ENCODE results near the gene PTER.

PTER gene

GRCh38 chr10:16493884-16494536 is 57.2 kb downstream of the PTER start:
- Mint-ChIP-seq H3K27me3 (no peaks in the 10 kb centered on the region), H3K9me3 (ENCODE audit: low read depth) (no peaks in the 10 kb centered on the region), H3K4me3 (no peak overlapping the region), H3K27ac (no peak overlapping the region), H3K36me3 (peaks cover 31% of the 10 kb centered on the region), H3K4me1 (ENCODE audit: low read depth) (no peaks in the 10 kb centered on the region)

DNA sequence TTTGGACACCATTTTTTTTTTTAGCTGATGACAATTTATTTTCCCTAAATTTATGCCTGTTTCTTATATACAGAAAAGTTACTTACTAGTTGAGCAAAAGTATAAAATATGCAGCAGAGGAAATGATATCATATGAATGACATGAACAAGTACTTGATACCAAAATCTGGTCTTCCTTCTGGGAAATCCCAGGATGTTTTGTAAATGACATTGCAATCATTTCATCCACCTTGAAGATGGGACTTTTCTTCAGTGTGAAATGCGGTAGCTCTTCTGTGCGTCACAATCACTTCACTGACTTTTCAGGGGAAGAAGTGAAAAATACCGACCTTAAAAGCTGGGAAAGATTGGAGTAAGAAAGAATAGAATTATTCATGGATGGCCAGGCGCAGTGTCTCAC is 61.1 kb downstream of the PTER start:
- H3K4me3 Mint-ChIP-seq = no peak overlapping the region
- H3K9me3 Mint-ChIP-seq (ENCODE audit: low read depth) = no peaks in the 10 kb centered on the region
- no peak overlapping the region for H3K27ac Mint-ChIP-seq
- H3K27me3 Mint-ChIP-seq = no peaks in the 10 kb centered on the region
- peaks cover 30% of the 10 kb centered on the region for H3K36me3 Mint-ChIP-seq
- no peaks in the 10 kb centered on the region for H3K4me1 Mint-ChIP-seq (ENCODE audit: low read depth)

GRCh38 chr10:16505161-16505560 is 68.4 kb downstream of the PTER start:
- Mint-ChIP-seq H3K4me1 (ENCODE audit: low read depth) (no peaks in the 10 kb centered on the region), H3K27ac (no peak overlapping the region), H3K9me3 (ENCODE audit: low read depth) (no peaks in the 10 kb centered on the region), H3K36me3 (peaks cover 14% of the 10 kb centered on the region), H3K4me3 (no peak overlapping the region), H3K27me3 (no peaks in the 10 kb centered on the region)

- Mint-ChIP-seq H3K9me3 (ENCODE audit: low read depth) (no peaks in the 10 kb centered on the region), H3K27me3 (no peaks in the 10 kb centered on the region), H3K4me1 (ENCODE audit: low read depth) (no peaks in the 10 kb centered on the region), H3K27ac (no peak overlapping the region), H3K4me3 (no peak overlapping the region), H3K36me3 (peaks cover 11% of the 10 kb centered on the region)
Measured at GRCh38 chr10:16509996-16510395, 73.2 kb downstream of the PTER start.

GRCh38 chr10:16510843-16511242 is 74.0 kb downstream of the PTER start:
- H3K36me3 Mint-ChIP-seq = peaks cover 11% of the 10 kb centered on the region
- H3K27ac Mint-ChIP-seq = no peak overlapping the region
- no peak overlapping the region for H3K4me3 Mint-ChIP-seq
- H3K9me3 Mint-ChIP-seq (ENCODE audit: low read depth) = no peaks in the 10 kb centered on the region
- no peaks in the 10 kb centered on the region for H3K4me1 Mint-ChIP-seq (ENCODE audit: low read depth)
- H3K27me3 Mint-ChIP-seq = no peaks in the 10 kb centered on the region

GRCh38 chr10:16518822-16519221 is 82.0 kb downstream of the PTER start:
- H3K27ac Mint-ChIP-seq = no peak overlapping the region
- H3K27me3 Mint-ChIP-seq = peaks cover 16% of the 10 kb centered on the region
- H3K4me3 Mint-ChIP-seq = peak overlapping the region; percentile 73
- no peaks in the 10 kb centered on the region for H3K9me3 Mint-ChIP-seq (ENCODE audit: low read depth)
- peaks cover 11% of the 10 kb centered on the region for H3K4me1 Mint-ChIP-seq (ENCODE audit: low read depth)
- H3K36me3 Mint-ChIP-seq = peaks cover 3% of the 10 kb centered on the region

DNA sequence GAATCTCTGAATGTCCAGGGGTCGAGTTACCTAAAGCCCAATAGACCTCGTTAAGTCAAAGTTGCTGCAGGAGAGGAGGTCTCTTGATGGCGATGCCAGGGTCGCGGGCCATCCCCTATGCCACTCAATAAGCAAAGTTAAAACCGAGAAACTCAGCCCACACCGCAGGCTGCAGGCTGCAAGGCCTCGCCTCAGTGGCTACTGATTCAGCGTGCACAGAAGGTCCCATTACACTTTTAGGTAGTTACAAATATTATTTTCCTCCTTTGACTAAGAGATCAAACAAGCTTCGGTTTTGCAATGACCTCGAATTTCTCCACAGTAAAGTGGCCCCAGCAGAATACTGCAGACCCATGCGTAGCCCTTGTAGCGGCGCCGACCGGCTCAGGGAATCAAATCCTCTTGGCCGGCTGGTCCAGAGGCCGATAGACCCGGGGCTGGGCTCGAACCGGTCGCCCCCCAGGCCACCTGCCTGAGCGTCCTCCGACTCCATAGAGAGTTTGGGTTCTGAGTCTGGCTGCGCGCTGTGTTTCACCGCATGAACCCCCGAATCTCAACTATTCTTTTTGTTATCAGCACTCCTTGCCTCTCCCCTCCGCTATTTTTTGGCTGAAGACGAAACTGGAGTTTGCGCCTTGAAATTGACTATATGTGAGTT is 82.6 kb downstream of the PTER start:
- peaks cover 11% of the 10 kb centered on the region for H3K4me1 Mint-ChIP-seq (ENCODE audit: low read depth)
- H3K27ac Mint-ChIP-seq = no peak overlapping the region
- peak overlapping the region; percentile 83 for H3K4me3 Mint-ChIP-seq
- H3K9me3 Mint-ChIP-seq (ENCODE audit: low read depth) = no peaks in the 10 kb centered on the region
- H3K27me3 Mint-ChIP-seq = peaks cover 19% of the 10 kb centered on the region
- peaks cover 3% of the 10 kb centered on the region for H3K36me3 Mint-ChIP-seq

DNA sequence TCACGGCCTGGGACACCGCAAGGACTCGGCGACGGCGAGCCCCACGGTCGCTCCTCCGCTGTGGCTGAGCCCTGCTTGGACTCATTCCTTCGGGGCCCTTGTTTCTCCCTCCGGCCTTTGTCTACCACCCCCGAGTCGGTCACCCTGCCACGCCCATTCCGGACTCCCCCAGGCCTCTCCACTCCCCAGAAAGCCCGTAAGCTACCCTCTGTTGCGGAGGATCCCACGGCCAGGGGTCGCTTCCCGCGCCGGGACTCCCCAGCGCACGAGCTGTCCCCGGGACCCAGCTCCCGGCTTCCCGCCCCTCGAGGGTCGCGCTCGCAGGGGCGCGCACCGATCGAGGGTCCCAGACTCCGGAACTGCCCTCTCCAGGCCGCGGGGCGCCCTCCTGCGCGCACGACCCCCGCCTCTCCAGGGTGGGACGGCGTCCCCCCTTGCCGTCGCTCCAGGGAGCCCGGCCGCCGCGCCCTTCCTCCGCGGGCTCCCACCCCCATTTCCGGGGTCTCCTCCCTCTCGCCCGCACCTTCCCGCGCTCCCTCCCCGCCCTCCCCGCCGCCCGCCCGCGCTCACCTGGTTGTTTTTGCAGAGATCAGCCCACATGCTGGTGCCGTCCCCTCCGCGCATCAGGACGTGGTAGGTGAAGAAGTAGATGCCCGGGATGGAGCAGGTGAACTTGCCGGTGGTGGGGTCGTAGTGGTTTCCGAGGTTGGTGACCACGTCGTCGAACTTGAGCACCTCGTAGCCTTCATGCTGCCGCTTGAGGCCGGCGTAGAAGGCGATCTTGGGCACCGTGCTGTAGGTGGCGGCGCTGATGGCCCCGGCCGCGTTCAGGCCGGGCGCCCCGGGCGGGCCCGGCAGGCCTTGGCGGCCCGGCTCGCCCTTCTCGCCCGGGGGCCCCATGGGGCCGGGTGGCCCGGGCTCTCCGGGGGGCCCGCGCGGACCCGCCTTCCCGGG is 83.4 kb downstream of the PTER start:
- H3K4me3 Mint-ChIP-seq = peak overlapping the region; percentile 83
- peaks cover 3% of the 10 kb centered on the region for H3K36me3 Mint-ChIP-seq
- no peak overlapping the region for H3K27ac Mint-ChIP-seq
- H3K27me3 Mint-ChIP-seq = peaks cover 22% of the 10 kb centered on the region
- H3K4me1 Mint-ChIP-seq (ENCODE audit: low read depth) = peaks cover 11% of the 10 kb centered on the region
- no peaks in the 10 kb centered on the region for H3K9me3 Mint-ChIP-seq (ENCODE audit: low read depth)

DNA sequence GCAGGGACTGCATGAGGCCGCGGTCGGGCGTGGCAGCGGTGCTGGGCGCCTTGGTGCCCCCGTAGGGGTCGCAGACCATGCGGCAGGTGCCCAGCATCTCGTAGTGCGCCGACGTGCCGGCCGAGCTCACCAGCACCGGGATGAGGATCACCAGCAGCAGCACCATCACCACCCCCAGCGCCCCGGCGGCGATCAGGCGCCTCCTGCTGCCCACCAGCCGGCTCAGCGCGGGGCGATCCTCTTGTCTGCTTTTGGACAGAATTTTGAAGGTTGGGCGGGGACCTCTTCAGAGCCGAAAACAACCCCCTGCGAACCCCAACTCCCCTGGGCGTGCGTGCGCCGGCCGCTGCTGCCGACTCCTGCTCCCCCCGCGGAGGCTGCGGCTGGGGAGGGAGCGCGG is 84.1 kb downstream of the PTER start:
- Mint-ChIP-seq H3K36me3 (peaks cover 3% of the 10 kb centered on the region), H3K27me3 (peaks cover 22% of the 10 kb centered on the region), H3K9me3 (ENCODE audit: low read depth) (no peaks in the 10 kb centered on the region), H3K27ac (no peak overlapping the region), H3K4me3 (peak overlapping the region; percentile 27), H3K4me1 (ENCODE audit: low read depth) (peaks cover 11% of the 10 kb centered on the region)

DNA sequence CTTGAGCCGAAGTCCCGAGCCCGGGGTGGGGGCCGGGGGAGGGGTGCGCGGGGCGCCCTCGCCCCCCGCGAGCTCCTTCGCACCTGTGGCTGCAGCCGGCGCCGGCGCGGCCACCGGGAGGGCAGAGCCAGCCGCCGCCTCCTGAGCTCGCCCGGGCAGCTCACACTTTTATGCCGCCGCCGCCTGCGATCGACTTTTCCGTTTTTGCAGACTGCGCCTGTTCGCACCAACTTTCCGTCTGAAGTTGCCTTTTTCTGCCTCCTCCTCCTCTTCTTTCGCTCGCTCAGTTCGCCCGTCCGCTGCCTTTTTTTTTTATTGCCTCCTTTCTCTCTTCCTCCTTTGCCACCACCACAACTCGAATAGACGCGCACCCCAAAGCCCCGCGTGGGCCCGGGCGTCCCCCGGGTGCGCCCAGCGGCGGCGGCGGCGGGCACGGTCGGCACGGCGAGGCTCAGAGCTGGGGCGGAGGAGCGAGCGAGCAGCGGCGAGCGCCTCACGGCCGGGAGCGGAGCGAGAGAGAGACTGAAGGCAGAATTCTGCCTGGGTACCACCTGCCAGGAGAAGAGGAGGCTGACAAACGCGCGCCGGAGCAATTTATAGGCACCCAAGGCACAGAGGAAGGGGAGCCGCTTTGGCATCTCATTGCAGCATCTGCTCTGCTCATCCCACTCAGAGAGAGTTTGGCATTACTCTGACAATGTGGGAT is 84.7 kb downstream of the PTER start, which contains the start of gene C1QL3:
TSS of gene C1QL3 (minus strand) at position 569 of the 706 bp plus-strand sequence. CDS start 814 bp downstream, outside the sequence.
- Mint-ChIP-seq H3K4me3 (peak within 1 kb of the TSS; percentile 83), H3K27me3 (peaks cover 22% of the 10 kb centered on the region), H3K4me1 (ENCODE audit: low read depth) (peaks cover 11% of the 10 kb centered on the region), H3K9me3 (ENCODE audit: low read depth) (no peaks in the 10 kb centered on the region), H3K36me3 (peaks cover 3% of the 10 kb centered on the region), H3K27ac (no peak within 1 kb of the TSS)

- Mint-ChIP-seq H3K4me3 (no peak overlapping the region), H3K9me3 (ENCODE audit: low read depth) (no peaks in the 10 kb centered on the region), H3K27me3 (peaks cover 11% of the 10 kb centered on the region), H3K36me3 (peaks cover 4% of the 10 kb centered on the region), H3K4me1 (ENCODE audit: low read depth) (no peaks in the 10 kb centered on the region), H3K27ac (no peak overlapping the region)
Measured at GRCh38 chr10:16527452-16527851, 90.6 kb downstream of the PTER start.

- H3K36me3 Mint-ChIP-seq = peaks cover 3% of the 10 kb centered on the region
- H3K9me3 Mint-ChIP-seq (ENCODE audit: low read depth) = no peaks in the 10 kb centered on the region
- H3K4me3 Mint-ChIP-seq = no peak overlapping the region
- H3K27me3 Mint-ChIP-seq = no peaks in the 10 kb centered on the region
- no peak overlapping the region for H3K27ac Mint-ChIP-seq
- no peaks in the 10 kb centered on the region for H3K4me1 Mint-ChIP-seq (ENCODE audit: low read depth)
Measured at GRCh38 chr10:16529853-16530252, 93.0 kb downstream of the PTER start.

GRCh38 chr10:16536155-16536554 is 99.3 kb downstream of the PTER start:
- H3K4me3 Mint-ChIP-seq = no peak overlapping the region
- H3K27me3 Mint-ChIP-seq = peaks cover 5% of the 10 kb centered on the region
- H3K36me3 Mint-ChIP-seq = no peaks in the 10 kb centered on the region
- H3K27ac Mint-ChIP-seq = no peak overlapping the region
- no peaks in the 10 kb centered on the region for H3K4me1 Mint-ChIP-seq (ENCODE audit: low read depth)
- H3K9me3 Mint-ChIP-seq (ENCODE audit: low read depth) = no peaks in the 10 kb centered on the region

DNA sequence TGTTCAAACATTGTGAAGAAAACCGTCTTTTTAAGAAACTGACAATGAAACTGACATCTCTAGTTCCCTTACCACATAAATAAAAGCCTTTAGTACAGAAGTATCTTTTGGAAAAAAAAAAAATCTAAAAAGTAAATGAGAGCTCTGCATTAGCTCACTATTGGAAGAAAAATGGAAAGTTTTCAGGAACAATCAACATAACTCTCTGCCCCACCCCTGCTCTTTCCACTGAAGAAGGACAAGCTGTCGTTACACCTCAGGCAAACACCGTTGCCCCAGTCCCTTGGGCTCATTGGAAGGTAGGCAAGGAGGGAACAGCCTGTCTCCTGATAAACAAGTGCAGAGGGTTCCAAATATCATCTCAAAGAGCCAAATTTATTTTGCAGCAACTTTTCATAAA is 107.3 kb downstream of the PTER start:
- Mint-ChIP-seq H3K9me3 (ENCODE audit: low read depth) (no peaks in the 10 kb centered on the region), H3K27me3 (peaks cover 15% of the 10 kb centered on the region), H3K4me1 (ENCODE audit: low read depth) (peaks cover 1% of the 10 kb centered on the region), H3K36me3 (no peaks in the 10 kb centered on the region), H3K4me3 (no peak overlapping the region), H3K27ac (no peak overlapping the region)

Data from activated naive CD8-positive, alpha-beta T cell (primary cell).